ENCODE measurements around the gene IQSEC1. TPM values are rescaled to one million over a fixed set of nuclear protein-coding genes. Genes with fewer than 3 reads are reported as not detected.

The IQSEC1 gene
- total and polyA plus RNA-seq, 9 of the 15 experiments (the other 6 are each of a cell fraction or from before 2014, with no cell fraction given), result 0.56 to 39.0 (median 6.8) TPM

- TF ChIP-seq ZKSCAN3 (CRISPR knock-in tag; IDR thresholded peaks at IDR 0.05), result no peak
- TF ChIP-seq LCOR (CRISPR knock-in tag; IDR thresholded peaks at IDR 0.05), result peak; percentile 35; the same call in 1 of the 2 replicates
- 0 out of 2 replicates have a peak, but pooled peaks have one; percentile 64 for TF ChIP-seq POLR2AphosphoS2 (IDR thresholded peaks at IDR 0.05; ENCODE audit: low read length)
- TF ChIP-seq MCM5 (IDR thresholded peaks at IDR 0.05; ENCODE audit: low read depth), result no peak
- TF ChIP-seq ZNF174 (CRISPR knock-in tag; IDR thresholded peaks at IDR 0.05), result no peak
- no peak for TF ChIP-seq ELF2 (CRISPR knock-in tag; IDR thresholded peaks at IDR 0.05)
- TF ChIP-seq ELK3 (CRISPR knock-in tag; IDR thresholded peaks at IDR 0.05), result no peak
- TF ChIP-seq JUND (IDR thresholded peaks at IDR 0.05; ENCODE audit: borderline replicate concordance, low read depth, low read length), result 0 out of 2 replicates have a peak, but pooled peaks have one; percentile 23
- no peak for TF ChIP-seq JUND (tag; IDR thresholded peaks at IDR 0.05; ENCODE audit: borderline replicate concordance, low read depth, low read length)
- TF ChIP-seq CXXC5 (CRISPR knock-in tag; IDR thresholded peaks at IDR 0.05), result no peak
- no peak for TF ChIP-seq SRF (CRISPR knock-in tag; IDR thresholded peaks at IDR 0.05)
- no peak for TF ChIP-seq ZNF140 (CRISPR knock-in tag; IDR thresholded peaks at IDR 0.05)
- no peak for TF ChIP-seq ZBTB40 (IDR thresholded peaks at IDR 0.05)
- TF ChIP-seq ZBTB40 (CRISPR knock-in tag; IDR thresholded peaks at IDR 0.05), result no peak
- TF ChIP-seq HMGN3 (IDR thresholded peaks at IDR 0.05; ENCODE audit: borderline replicate concordance, extremely low read depth, insufficient read length, low read depth, low read length), result no peak
- TF ChIP-seq ELK1 (CRISPR knock-in tag; IDR thresholded peaks at IDR 0.05), result no peak
- no peak; the same call in 1 of the 2 replicates for TF ChIP-seq FOXM1 (IDR thresholded peaks at IDR 0.05; ENCODE audit: low read depth)
- TF ChIP-seq FOXM1 (CRISPR knock-in tag; IDR thresholded peaks at IDR 0.05; ENCODE audit: low read depth), result no peak
Observed at GRCh38 chr3:13002398-13003124, 70.7 kb downstream of the IQSEC1 start (continued).
